A549 (cell line): ENCODE results near the gene LEFTY1. TPM values are rescaled to one million over a fixed set of nuclear protein-coding genes. Genes with fewer than 3 reads are reported as not detected.

Experiments used
- ATAC-seq, 2 experiments: fragments of 200-7000 bp in 1 of 2; fragments of >200 bp in 1 of 2; cut with Nextera tagmentation in 1 of 2; cut with Tn5 transposase in 1 of 2; 3 replicates each; pipeline versions ENCODE4 v1.8.0 to v1.9.1; 2018 to 2020; ENCODE audit warnings: mild to moderate bottlenecking in 1 of 2, moderate library complexity in 1 of 2
- CTCF ChIA-PET: fragments of 300-600 bp; sonication (Branson Sonifier 250); formaldehyde crosslinking; extraction: SDS; loops from one replicate; lab custom pipeline; 2021; ENCODE audit warnings: antibody characterized with exemption, inconsistent platforms; lab: Yijun Ruan, JAX
- POLR2A ChIA-PET: fragments of 350-600 bp; formaldehyde crosslinking; extraction: SDS; loops from one replicate; lab custom pipeline; 2021; ENCODE audit warnings: antibody characterized with exemption, inconsistent platforms; lab: Yijun Ruan, JAX
- DNase-seq, 2 experiments: peaks; one replicate each; pipeline versions ENCODE4 v3.0.0 to v3.0.0-alpha.2; 2011 to 2016; ENCODE audit warnings: low read depth in 1 of 2, low spot score in 1 of 2
- FAIRE-seq: peaks from 2 replicates; lab custom pipeline; 2011; peaks lifted over from hg19 to GRCh38; lab: Jason Lieb, UNC
- H3K27ac ChIP-seq, 2 experiments: fragments of >200 bp; sonication (Bioruptor Twin); formaldehyde crosslinking; 3 replicates each; pipeline ENCODE4 v1.5.1; 2016 to 2017
- H3K4me1 ChIP-seq: fragments of >200 bp; sonication (Bioruptor Twin); formaldehyde crosslinking; 3 replicates; pipeline ENCODE4 v1.6.1; 2016
- H3K4me2 ChIP-seq: fragments of >200 bp; sonication (Bioruptor Twin); formaldehyde crosslinking; 3 replicates; pipeline ENCODE4 v1.6.1; 2016
- H3K4me3 ChIP-seq: fragments of >200 bp; sonication (Bioruptor Twin); formaldehyde crosslinking; 3 replicates; pipeline ENCODE4 v1.5.1; 2016
- H3K9me3 ChIP-seq: fragments of >200 bp; sonication (Bioruptor Twin); formaldehyde crosslinking; 3 replicates; pipeline ENCODE4 v1.6.1; 2016
- BHLHE40 ChIP-seq: IDR thresholded peaks from 2 replicates; pipeline ENCODE4 v1.6.1; 2012; ENCODE audit warnings: low read depth, low read length, inconsistent platforms
- CHD2 ChIP-seq: fragments of 150-350 bp; IDR thresholded peaks from 2 replicates; pipeline ENCODE4 v1.6.1; 2014; ENCODE audit warnings: low read length; ENCODE audit not compliant: partially characterized antibody
- EP300 ChIP-seq, 2 experiments: fragments of >200 bp; sonication (Bioruptor Twin); formaldehyde crosslinking; IDR thresholded peaks; 2 replicates in 1 of 2; 3 replicates in 1 of 2; pipeline ENCODE4 v1.6.1; 2016 to 2017
- GATA3 ChIP-seq: IDR thresholded peaks from 2 replicates; pipeline ENCODE4 v1.6.1; 2012; ENCODE audit warnings: borderline replicate concordance
- HEYL ChIP-seq: fragments of 250-450 bp; sonication (Bioruptor Pico); IDR thresholded peaks from 2 replicates; pipeline ENCODE4 v1.8.0; 2021; ENCODE audit warnings: mild to moderate bottlenecking, moderate library complexity
- HMGXB4 ChIP-seq: fragments of 250-450 bp; sonication (Bioruptor Pico); IDR thresholded peaks from 2 replicates; pipeline ENCODE4 v1.5.0; 2021; ENCODE audit warnings: mild to moderate bottlenecking, moderate library complexity, borderline replicate concordance
- HOXB13 ChIP-seq: fragments of 250-450 bp; sonication (Bioruptor Pico); IDR thresholded peaks from 2 replicates; pipeline ENCODE4 v1.5.0; 2020; ENCODE audit warnings: low read depth, mild to moderate bottlenecking, moderate library complexity
- MAX ChIP-seq: IDR thresholded peaks from 2 replicates; pipeline ENCODE4 v1.6.1; 2012
- NFE2L2 ChIP-seq: fragments of 150-350 bp; conservative IDR thresholded peaks from 2 replicates; pipeline ENCODE4 v1.6.1; 2014; ENCODE audit warnings: low read length
- PBX3 ChIP-seq: IDR thresholded peaks from 2 replicates; pipeline ENCODE4 v1.6.1; 2012
- PHF8 ChIP-seq: fragments of 200-600 bp; sonication (generic); IDR thresholded peaks from 2 replicates; pipeline ENCODE4 v1.6.1; 2016; ENCODE audit warnings: low read depth, mild to moderate bottlenecking, antibody characterized with exemption, moderate library complexity, borderline replicate concordance
- POLR2A ChIP-seq: IDR thresholded peaks from 2 replicates; pipeline ENCODE4 v1.6.1; 2012; ENCODE audit warnings: mild to moderate bottlenecking, low read length
- POLR2AphosphoS2 ChIP-seq: conservative IDR thresholded peaks from 2 replicates; pipeline ENCODE4 v1.6.1; 2012; ENCODE audit warnings: low read length, improper control_type of control experiment, inconsistent platforms
- RAD21 ChIP-seq, 2 experiments: fragments of >200 bp in 1 of 2; sonication (Bioruptor Twin) in 1 of 2; formaldehyde crosslinking in 1 of 2; IDR thresholded peaks in 1 of 2; conservative IDR thresholded peaks in 1 of 2; 2 replicates in 1 of 2; 3 replicates in 1 of 2; pipeline ENCODE4 v1.6.1; 2012 to 2018; ENCODE audit warnings: inconsistent platforms in 1 of 2
- RARB ChIP-seq: fragments of 250-450 bp; sonication (Bioruptor Pico); IDR thresholded peaks from 2 replicates; pipeline ENCODE4 v1.8.0; 2021; ENCODE audit warnings: mild to moderate bottlenecking, moderate library complexity
- REST ChIP-seq: fragments of 200-600 bp; sonication (generic); IDR thresholded peaks from 2 replicates; pipeline ENCODE4 v1.6.1; 2016; ENCODE audit warnings: antibody characterized with exemption, mild to moderate bottlenecking, moderate library complexity
- RFX5 ChIP-seq: fragments of 450-650 bp; IDR thresholded peaks from 2 replicates; pipeline ENCODE4 v1.7.1; 2014; ENCODE audit warnings: antibody characterized with exemption, mild to moderate bottlenecking, moderate library complexity
- TFCP2L1 ChIP-seq: fragments of 250-450 bp; sonication (Bioruptor Pico); IDR thresholded peaks from 2 replicates; pipeline ENCODE4 v1.5.0; 2021; ENCODE audit warnings: mild to moderate bottlenecking
- ZC3H11A ChIP-seq: fragments of 450-650 bp; IDR thresholded peaks from 2 replicates; pipeline ENCODE4 v1.6.1; 2014; ENCODE audit warnings: antibody characterized with exemption, mild to moderate bottlenecking
- WGBS: methylation state at CpG from one replicate; pipeline ENCODE4 v1.1.6; 2017; ENCODE audit errors: missing lambda C conversion rate; 5-methylcytosine and 5-hydroxymethylcytosine counted together
- polyA plus RNA-seq, 4 experiments: library from polyadenylated mRNA; depleted of rRNA in 3 of 4; stranded (reverse); fragments of >200 nt; fragmentation: RNase III in 1 of 4; extraction: RNeasy Plus Mini Kit Qiagen cat#74134 plus additional on column Dnase treatment in 1 of 4; gene quantifications; 2 replicates in 3 of 4; 3 replicates in 1 of 4; pipeline ENCODE4 v1.2.3, GENCODE V29; 2011 to 2017

LEFTY1 gene
- polyA plus RNA-seq, 2 of the 4 experiments (the other 2 are of a cell fraction) = 0.10 to 1.00 TPM

- Histone ChIP-seq H3K4me2 (no peak overlapping the region), H3K27ac (no peak overlapping the region), H3K4me3 (no peak overlapping the region), H3K9me3 (no peaks in the 10 kb centered on the region), H3K4me1 (peaks cover 16% of the 10 kb centered on the region)
- 91% methylated on average over 13 of the region's 13 CpGs for WGBS
- ChIA-PET POLR2A (no interaction called here), CTCF (interaction anchor here (0.6 to 2.8 kb wide), 7 partner anchors 12 to 391 kb away, joined by 3 to 14 read pairs (median 5); partner anchors contain the start of gene TMEM63A)
- FAIRE-seq = no peak
- no peak for DNase-seq
- peak; percentile 52 to 55; a peak in 4 of 6 replicates for ATAC-seq
- no peak for TF ChIP-seq HEYL (CRISPR knock-in tag)
- TF ChIP-seq PHF8 = no peak
- no peak for TF ChIP-seq RAD21 (conservative IDR thresholded peaks at IDR 0.05 in 1 of 2, IDR thresholded peaks at IDR 0.05 in 1 of 2)
- no peak for TF ChIP-seq RFX5
- TF ChIP-seq ZC3H11A = no peak
- TF ChIP-seq POLR2A = no peak
- no peak for TF ChIP-seq PBX3
- TF ChIP-seq BHLHE40 = no peak
- no peak for TF ChIP-seq EP300 (IDR thresholded peaks at IDR 0.05)
- no peak for TF ChIP-seq CHD2
Observed at GRCh38 chr1:225865514-225865913, 23.4 kb downstream of the LEFTY1 start.

GRCh38 chr1:225863167-225863566 is 25.8 kb downstream of the LEFTY1 start:
- ChIA-PET POLR2A (no interaction called here), CTCF (interaction anchor here (1.0 to 1.7 kb wide), 4 partner anchors 9 to 382 kb away, joined by 3 to 5 read pairs (median 4); no protein-coding TSS in a partner anchor)
- TF ChIP-seq MAX = no peak
- no peak for TF ChIP-seq HOXB13 (CRISPR knock-in tag)
- TF ChIP-seq RARB = no peak
- TF ChIP-seq NFE2L2 = no peak
- no peak for TF ChIP-seq GATA3
- no peak for TF ChIP-seq TFCP2L1 (CRISPR knock-in tag)
- TF ChIP-seq POLR2AphosphoS2 = no peak
- TF ChIP-seq REST = no peak
- TF ChIP-seq HMGXB4 (CRISPR knock-in tag) = no peak
- no peaks in the 10 kb centered on the region for H3K9me3 ChIP-seq
- H3K4me1 ChIP-seq = peaks cover 14% of the 10 kb centered on the region
- DNase-seq (no peak), FAIRE-seq (no peak), ATAC-seq (no peak)
- no peak overlapping the region for H3K4me2 ChIP-seq
- H3K27ac ChIP-seq = no peak overlapping the region
- H3K4me3 ChIP-seq = no peak overlapping the region
- WGBS = 91% methylated on average over 5 of the region's 5 CpGs
